Measurements from ENCODE around the gene ZC2HC1B. TPM values are rescaled to one million over a fixed set of nuclear protein-coding genes. Genes with fewer than 3 reads are reported as not detected.

Gene ZC2HC1B
- total and polyA plus RNA-seq, 10 of the 15 experiments (the other 5 are each of a cell fraction or from before 2014, with no cell fraction given) = 0.09 to 0.36 (median 0.31) TPM; not detected in 5

DNA sequence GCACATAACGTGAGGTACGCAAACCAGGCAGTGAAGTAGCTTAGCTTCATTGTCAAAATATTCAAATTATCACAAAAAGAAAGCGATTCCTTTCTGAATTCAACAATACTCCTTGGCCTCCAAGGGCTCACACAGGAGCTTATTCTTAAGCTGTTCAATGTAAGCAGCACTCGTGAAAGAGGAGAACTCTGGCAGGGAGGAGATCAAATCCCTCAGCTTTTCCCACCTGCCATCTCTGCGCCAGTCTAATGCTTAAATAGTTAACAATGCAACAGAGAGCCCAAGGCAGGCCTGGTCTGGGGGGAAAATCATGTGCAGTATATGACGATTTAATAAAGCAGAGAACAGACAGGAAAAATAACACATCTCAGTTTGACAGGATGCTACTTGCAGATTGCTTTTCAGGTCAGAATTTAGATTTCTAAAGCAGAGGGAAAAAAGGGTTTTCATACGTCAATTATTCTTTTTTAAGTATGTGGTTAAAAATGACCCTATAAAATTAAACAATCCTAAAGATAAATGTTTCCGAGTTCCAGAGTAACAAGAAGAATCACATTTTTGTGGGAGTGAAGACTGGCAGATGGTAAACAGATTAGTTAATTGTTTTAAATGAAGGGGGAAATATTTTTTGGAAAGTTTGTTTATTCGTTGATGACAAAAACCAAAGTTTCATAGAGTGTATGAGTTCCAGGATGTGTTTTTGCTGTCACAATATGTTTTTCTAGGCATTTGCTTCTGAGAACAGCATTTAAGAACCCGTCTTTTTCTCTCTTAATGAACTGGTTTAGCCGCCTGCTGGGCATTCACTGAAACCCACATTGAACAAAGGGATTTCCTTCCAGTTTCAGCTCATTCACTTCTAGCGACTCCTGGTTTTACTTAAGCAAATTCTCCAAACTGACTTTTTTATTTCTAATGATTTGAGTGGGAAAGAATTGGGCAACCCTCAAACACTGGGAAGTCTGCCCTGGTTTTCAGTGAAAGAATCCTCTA lies 97.9 kb downstream of the ZC2HC1B start (continued):
- TF ChIP-seq, protein P1, sequence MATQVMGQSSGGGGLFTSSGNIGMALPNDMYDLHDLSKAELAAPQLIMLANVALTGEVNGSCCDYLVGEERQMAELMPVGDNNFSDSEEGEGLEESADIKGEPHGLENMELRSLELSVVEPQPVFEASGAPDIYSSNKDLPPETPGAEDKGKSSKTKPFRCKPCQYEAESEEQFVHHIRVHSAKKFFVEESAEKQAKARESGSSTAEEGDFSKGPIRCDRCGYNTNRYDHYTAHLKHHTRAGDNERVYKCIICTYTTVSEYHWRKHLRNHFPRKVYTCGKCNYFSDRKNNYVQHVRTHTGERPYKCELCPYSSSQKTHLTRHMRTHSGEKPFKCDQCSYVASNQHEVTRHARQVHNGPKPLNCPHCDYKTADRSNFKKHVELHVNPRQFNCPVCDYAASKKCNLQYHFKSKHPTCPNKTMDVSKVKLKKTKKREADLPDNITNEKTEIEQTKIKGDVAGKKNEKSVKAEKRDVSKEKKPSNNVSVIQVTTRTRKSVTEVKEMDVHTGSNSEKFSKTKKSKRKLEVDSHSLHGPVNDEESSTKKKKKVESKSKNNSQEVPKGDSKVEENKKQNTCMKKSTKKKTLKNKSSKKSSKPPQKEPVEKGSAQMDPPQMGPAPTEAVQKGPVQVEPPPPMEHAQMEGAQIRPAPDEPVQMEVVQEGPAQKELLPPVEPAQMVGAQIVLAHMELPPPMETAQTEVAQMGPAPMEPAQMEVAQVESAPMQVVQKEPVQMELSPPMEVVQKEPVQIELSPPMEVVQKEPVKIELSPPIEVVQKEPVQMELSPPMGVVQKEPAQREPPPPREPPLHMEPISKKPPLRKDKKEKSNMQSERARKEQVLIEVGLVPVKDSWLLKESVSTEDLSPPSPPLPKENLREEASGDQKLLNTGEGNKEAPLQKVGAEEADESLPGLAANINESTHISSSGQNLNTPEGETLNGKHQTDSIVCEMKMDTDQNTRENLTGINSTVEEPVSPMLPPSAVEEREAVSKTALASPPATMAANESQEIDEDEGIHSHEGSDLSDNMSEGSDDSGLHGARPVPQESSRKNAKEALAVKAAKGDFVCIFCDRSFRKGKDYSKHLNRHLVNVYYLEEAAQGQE (IDR thresholded peaks at IDR 0.05; ENCODE audit: low read depth, low read length) = no peak
- TF ChIP-seq ELK1 (IDR thresholded peaks at IDR 0.05; ENCODE audit: low read depth, low read length) (no peak), POLR2A (IDR thresholded peaks at IDR 0.05; ENCODE audit: low read depth, low read length) (no peak), ZNF622 (IDR thresholded peaks at IDR 0.05) (no peak), GATAD2B (conservative IDR thresholded peaks at IDR 0.05; ENCODE audit: low read depth) (no peak), CHD2 (IDR thresholded peaks at IDR 0.05; ENCODE audit: borderline replicate concordance, low read depth, low read length) (no peak), CBX3 (IDR thresholded peaks at IDR 0.05; ENCODE audit: borderline replicate concordance, low read depth) (no peak)
